Stromal cell of bone marrow (primary cell): Measurements from ENCODE around the gene R3HDML.
"Not testable (repeated sequence)": the region's sequence is repeated elsewhere in the genome, so short reads cannot be mapped to it uniquely, and the experiment has no call there.

Experiments
- DNase-seq: peaks from one replicate; pipeline ENCODE4 v3.0.0-alpha.2; 2012; ENCODE audit warnings: low read depth

R3HDML gene

DNA sequence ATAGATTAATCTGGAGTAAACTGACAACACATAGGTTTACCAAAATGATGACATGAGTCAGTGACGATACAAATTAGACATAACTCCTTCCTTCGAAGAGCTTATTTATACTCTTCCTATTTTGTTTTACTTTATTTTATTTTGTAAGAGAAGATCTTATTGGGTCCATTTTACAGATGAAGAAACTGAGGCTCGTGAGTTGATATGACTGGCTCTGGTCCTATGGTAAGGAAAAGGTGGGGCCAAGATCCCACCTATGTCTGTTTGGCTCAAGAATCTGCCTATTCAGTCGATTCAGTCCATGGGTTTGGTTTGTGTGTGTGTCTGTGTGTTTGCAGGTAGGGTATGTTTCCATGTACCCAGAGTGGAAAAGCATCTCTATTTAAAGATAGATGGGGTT, 8.4 kb upstream of the R3HDML start:
- DNase-seq = no peak

DNA sequence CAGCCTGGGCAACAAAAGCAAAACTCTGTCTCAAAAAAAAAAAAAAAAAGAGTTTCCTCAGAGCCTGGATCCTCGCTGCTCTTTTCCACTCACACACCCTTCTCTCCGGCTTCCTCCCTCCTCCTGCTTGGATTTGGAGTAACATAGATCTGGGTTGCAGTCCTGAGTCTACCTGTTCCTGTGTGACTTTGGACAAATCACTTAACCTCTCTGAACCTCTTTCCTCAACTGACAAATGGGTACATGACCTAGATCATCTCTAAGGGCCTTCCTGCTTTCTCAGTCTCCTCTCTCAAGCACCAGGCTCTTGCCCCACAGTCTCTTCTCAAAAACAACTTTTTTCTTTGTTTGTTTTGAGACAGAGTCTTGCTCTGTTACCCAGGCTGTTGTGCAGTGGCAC, 5.6 kb upstream of the R3HDML start:
- no peak for DNase-seq

DNA sequence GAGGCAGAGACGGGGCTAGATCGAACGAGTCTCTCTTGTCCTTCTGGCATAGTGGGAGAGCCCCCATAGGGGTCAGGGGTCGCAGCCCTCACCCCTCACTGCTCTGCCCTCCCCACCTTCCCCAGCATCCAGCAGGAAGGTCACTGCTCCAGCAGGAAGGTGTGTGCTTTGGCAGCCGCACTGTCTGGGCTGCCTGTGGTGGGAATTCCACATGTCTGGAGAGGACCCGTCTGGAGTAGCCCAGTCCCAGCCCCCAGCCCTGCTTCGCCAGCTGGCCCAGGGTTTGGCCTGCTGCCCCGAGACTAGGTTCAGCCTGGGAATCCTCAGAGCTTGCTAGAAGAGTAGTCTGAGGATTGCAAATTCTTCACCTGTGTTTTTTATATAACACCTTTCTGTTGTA, 2.5 kb upstream of the R3HDML start:
- no peak for DNase-seq

DNA sequence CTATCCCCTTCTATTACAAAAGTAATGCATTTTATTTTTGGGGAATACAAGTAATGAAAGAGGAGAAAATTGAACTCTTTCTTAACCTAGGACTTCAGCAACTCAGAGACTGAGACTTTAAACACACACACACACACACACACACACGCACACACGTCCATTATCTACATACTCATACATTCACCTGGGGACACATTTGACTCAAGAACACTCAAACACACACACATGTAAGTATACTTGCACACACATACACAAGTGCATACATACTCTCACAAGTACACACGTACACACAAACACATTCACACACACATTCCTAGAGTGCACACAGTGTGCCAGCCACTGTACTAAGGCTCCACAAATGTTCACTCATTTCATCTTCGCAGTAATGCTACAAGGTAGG, 2.1 kb upstream of the R3HDML start:
- no peak for DNase-seq

DNA sequence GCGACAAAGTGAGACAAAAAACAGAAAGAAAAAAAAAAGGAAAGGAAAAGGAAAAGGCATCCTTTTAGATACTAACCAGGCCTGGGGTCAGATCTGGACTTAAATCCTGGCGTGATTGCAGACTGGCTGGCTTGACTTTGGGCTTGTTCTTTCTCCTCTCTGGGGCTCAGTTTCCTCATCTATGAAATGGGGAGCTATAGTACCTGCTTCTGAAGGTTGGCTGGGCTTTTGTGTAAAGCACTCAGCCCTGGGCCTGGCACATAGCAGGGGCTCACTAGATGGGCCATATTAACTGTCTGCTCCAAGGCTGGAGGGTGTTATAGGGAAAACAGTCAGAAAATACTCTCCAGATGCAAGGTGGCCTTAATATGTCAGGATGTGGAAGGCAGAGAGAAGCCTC, 1.2 kb upstream of the R3HDML start:
- no peak for DNase-seq

DNA sequence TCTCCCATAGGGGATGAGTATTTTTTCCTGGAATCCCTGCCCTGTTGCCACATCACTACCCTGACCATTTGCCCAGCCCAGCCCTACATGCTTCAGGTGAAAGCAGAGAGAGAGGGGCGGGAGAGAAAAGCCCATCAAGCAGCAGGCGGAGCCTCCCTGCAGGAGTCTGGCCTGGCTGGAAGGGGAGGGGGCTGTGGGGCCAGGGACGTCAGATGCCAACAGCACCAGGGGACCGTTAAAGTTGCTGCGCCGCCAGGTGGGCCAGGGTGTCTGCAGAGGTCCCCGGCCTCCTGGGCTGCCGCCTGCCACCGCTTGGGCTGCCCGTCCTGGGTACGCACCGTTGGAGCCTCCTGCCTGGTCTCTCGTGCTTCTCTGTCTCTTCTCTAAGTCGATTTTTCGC, 757 bp upstream of the R3HDML start:
- DNase-seq = no peak

DNA sequence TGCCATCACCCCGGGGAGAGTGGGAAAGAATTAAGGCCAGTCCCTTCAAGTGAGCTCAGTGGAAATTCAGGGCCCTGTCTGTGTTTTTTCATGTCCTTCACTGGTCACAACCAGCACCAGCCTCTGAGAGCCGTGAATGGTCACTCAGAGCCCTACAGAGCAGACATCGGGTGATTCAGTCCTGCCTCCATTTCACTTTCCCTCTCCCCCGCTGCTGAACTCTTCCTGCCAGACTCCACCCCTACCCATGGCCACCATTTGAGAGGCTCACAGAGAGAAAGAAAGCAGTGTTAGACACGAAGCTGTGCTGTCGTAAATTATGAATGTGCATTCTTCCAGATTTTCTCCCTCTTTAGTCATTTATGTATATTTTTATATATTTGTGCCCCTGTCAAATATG, 5.4 kb downstream of the R3HDML start:
- peak; percentile 28 for DNase-seq

DNA sequence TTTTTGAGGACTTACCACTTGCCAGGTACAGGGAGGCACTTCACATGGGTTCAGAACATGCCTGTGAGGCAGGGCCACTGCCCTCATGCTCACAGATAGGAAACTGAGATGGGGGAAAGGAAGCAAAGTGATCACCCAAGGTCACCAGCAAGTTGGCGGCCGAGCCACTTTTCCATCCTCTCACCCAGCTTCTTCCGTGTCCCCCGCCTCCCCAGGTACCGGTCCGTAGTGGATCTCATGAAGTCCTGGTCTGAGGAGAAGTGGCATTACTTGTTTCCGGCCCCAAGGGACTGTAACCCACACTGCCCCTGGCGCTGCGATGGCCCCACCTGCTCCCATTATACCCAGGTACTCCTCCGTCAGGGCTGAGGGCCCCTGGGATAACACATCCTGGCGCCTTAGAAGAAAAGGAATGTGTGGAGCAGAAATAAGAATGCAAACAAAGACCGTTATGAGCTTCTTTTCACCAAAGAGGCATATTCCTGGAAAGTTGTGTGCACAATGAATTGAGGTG, 6.4 kb downstream of the R3HDML start:
- DNase-seq = no peak

DNA sequence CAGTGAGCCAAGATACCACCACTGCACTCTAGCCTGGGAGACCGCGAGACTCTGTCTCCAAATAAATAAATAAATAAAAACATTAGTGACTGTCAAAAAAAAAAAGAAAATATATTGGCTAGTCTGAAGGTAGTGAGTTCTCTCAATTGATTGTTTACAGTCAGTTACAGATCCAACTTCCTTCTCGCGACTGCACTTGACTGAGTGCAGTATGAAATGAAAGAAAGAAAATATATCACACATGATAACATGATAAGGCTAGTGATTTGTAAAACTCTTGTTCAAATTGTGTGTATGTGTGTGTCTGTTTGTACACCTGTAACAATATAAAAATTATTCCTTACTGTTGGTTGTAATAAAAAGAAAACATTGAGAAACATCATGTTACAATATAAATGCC, 7.9 kb downstream of the R3HDML start:
- no peak for DNase-seq

DNA sequence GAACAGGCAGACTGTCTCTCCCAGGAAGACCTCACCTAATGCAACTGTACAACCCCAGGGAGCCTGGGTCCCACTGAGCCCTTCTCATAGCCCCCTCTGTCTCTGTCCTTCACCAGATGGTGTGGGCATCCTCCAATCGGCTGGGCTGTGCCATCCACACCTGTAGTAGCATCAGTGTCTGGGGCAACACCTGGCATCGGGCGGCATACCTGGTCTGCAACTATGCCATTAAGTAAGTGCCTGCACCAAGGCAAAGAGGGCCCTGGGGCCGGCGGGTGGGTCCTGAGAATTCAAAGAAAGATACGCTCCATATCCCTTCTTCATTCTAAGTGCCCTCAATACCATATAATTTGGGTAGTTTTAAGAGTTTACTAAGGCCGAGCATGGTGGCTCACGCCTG, 8.3 kb downstream of the R3HDML start:
- no peak for DNase-seq

DNA sequence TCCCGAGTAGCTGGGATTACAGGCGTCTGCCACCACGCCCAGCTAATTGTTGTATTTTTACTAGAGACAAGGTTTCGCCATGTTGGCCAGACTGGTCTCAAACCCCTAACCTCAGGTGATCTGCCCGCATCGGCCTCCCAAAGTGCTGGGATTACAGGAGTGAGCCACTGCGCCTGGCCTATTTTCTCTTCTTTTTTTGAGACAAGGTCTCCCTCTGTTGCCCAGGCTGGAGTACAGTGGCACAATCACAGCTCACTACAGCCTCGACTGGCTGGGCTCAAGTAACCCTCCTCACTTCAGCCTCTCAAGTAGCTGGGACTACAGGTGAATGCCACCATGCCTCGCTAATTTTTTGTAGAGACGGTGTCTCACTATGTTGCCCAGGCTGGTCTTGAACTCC, 9.1 kb downstream of the R3HDML start:
- not testable (repeated sequence) for DNase-seq

DNA sequence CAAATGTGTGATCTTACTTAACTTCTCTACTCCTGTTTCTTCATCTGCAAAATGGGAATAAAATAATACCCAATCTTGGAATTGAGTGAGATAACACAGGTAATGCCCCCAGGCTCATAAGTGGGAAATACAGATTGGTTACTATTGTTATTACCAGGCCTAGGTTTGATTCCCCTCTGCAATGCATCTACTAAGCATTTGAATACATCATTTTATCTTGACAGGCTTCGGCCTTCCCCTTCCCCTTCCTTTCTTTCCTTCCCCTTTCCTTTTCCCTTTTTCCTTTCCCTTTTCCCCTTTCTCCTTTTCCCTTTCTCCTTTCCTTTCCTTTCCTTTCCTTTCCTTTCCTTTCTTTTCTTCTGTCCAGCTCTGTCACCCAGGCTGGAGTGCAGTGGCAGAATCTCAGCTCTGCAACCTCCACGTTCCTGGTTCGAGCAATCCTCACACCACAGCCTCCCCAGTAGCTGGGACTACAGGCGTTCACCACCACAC, 11.4 kb downstream of the R3HDML start:
- DNase-seq = no peak

DNA sequence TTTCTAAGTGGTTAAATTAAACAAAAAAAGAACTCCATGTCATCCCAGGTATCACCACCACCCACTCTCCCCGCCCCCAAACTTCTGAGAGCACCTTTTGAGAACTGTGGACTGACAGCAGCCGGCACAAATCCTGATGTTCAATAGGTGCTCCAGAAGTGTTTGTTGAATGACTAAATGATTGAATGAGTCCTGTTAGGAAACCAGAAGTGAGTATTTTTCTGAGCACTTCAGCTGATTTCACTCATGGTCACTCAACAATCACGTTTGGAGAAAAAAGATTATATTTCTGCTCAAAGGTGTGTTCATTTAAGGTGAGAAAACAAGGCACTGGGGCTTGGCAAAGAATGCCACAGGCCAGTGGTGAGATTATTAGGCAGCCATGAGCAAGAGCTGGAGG, 12.5 kb downstream of the R3HDML start:
- DNase-seq = no peak

DNA sequence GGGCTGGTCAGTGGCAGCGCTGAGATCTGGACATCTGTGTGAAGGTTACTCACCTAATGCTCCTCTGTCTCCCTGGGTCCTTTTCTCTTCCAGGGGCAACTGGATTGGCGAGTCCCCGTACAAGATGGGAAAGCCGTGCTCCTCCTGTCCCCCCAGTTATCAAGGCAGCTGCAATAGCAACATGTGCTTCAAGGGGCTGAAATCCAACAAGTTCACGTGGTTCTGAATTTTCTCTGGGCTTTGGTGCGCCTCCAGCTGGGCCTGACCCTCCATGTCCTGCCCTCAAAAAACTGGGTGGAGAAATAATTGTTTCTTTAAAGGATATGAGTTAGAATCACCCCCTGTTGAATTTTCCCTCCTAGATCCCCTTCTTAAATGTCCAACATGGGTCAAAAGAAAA, 13.7 kb downstream of the R3HDML start:
- no peak for DNase-seq

DNA sequence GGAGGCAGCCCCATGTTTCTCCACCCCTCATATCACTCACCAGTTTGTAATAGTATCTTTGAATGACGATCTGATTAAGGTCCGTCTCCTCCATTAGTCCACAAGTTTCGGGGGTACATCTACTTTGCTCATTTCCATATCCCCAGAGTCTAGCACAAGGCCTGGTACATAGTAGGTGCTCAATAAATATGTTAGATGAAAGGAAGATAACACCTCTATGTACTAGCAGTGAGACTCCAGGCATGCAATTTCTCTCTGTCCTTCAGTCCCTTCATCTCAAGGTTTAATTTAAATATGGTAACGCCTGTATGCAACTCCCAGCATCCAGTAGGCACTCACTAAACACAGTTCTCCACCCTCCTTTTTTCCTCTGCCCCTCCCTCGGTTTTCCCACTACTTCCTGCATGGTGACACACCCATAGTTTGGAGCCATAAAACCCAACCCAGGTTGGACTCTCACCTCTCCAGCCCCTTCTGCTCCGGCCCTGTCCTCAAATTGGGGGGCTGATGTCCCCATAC, 18.2 kb downstream of the R3HDML start:
- no peak for DNase-seq

DNA sequence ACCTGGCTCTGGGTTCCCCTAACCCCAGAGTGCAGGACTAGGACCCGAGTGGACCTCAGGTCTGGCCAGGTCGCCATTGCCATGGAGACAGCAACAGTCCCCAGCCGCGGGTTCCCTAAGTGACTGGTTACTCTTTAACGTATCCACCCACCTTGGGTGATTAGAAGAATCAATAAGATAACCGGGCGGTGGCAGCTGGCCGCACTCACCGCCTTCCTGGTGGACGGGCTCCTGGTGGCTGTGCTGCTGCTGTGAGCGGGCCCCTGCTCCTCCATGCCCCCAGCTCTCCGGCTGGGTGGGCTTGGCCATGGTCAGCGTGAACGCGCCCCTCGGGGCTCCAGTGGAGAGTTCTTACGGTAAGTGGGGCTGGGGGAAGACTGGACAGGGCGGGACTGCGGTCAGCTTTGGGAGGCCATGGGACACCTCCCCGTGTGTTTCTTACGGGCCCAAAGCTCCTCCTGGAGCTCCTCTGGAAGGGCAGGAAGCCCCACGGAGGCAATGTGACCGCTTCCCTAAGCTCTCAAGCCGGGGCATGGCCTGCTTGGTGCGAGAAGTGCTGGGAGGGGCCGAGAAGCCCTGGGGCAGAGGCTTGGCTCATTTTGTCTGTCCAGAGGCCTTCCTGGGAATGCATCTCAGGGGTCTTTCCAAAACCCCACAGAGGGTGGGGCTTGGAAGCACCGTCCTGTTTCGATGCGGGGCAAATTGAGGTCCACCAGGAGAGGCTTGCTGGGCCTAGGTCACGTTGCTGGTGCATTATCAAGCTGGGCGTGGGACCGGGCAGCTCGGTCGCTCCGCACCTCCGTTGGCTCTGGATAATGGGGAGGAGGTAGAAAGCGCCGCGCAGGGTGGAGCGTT, 18.9 kb downstream of the R3HDML start, which contains the start of gene HNF4A:
TSS of gene HNF4A (plus strand) at position 202 of the 855 bp plus-strand sequence. CDS start at position 308, 106 bp downstream.
- no peak for DNase-seq

DNA sequence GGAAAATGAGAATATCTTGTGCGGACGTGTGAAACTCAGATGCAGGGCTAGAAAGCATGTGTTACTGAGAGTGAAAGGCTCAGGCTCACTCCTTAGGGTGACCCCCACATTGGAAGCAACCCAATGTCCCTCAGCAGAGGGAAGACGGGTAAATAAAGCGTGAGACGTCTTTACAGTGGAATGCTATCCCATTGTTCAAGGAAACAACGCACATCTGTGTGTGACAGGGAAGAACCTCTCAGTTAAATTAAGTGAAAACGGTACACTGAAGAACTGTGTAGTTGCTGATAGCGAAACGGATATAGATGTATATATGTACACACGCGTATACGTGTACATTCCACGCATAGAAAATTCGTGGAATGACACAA, 19.5 kb downstream of the R3HDML start:
- no peak for DNase-seq

DNA sequence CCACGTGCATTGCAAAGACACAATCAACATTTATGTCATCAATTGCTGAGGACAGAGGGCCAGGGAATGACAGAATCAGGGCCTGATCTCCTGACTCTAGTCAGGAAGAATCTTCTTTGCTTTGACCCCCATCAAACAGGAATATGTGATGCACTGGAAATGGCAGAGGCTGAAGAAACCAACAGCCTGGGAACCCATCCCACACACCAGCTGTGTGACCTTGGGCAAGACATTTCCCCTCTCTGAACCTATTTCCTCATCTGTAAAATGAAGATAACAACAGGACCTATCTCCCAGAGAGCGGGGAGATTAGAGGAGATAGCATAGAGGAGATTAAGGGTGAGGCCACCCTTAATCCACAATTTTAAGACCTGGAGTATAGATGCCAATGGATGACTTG, 20.2 kb downstream of the R3HDML start:
- DNase-seq = no peak

DNA sequence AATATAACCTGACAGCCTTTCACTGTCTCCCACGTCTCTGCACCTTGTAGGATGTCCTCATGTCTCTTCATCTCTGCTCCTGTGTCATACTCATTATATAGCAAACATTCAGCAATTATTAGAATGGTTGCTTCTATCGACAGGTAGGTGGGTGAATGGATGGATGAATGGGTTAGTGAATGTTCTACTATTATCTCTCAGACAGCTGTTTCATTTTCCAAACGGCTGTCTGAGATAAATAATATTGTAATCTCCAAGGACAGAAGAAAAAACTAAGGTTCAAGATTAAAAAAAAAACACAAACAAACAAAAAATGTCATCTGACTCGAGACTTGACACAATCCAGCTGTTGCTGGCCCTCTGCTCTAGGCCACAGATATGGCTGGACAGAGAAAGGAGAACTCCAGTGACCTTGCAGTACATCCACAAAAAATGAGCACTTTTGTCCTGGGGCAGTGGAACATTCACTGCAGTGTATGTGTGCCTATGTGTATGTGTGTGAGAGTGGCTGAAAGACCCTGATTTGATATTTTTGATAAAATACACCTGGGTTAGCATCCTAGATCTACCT, 20.8 kb downstream of the R3HDML start:
- DNase-seq = no peak

DNA sequence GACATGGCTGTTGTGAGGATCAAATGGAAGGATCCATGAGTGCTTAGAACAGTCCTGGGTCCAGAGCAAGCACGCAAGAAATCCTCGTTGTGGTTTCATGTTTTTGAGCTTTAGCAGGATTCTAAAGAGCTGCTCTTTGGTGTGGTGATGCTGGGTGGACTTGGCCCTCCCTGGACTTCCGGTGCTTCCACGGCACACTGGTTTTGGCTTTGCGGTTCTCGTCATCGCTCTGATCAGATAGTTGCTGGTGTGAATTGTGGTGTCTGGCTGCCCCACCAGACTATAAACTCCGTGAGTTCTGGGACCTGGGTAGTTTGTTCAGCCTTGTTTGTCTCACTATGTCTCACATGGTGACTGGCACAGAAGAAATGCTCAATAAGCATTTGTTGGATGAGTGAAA, 21.9 kb downstream of the R3HDML start:
- no peak for DNase-seq

DNA sequence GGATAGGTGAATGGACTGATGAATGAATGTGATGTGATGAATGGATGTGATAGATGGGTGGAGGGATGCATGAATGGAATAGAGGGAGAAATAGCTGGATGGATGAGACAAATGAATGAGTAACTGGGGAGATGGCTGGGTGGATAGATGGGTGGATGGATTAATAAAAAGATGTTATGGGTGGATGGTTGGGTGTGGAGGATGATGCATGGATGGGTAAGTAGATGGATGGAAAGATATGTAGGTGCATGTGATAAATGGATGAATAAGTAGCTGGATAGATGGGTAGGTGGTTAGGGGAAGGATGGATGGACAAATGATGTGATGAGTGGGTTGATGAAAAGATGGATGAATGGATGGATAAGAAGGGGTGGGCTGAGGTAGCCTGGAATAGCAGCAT, 23.4 kb downstream of the R3HDML start:
- no peak for DNase-seq

DNA sequence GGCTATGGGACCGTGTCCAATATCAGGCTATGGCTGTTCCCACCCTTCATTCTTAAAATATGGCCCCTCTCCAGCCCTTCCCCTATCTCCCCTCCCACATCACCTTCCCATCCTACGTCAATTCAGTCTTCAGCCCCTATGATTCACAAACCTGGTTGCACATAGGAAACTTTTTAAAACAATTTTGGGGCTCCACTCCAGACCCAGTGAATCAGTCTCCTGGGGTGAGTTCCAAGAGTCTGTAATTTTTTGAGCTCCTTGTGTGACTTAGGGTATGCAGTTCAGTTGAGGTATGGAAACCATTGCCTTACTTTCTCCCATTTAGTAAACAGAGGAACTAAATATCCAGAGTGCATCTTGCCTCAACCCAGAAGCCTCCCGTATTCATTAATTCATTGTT, 24.2 kb downstream of the R3HDML start:
- peak; percentile 16 for DNase-seq

DNA sequence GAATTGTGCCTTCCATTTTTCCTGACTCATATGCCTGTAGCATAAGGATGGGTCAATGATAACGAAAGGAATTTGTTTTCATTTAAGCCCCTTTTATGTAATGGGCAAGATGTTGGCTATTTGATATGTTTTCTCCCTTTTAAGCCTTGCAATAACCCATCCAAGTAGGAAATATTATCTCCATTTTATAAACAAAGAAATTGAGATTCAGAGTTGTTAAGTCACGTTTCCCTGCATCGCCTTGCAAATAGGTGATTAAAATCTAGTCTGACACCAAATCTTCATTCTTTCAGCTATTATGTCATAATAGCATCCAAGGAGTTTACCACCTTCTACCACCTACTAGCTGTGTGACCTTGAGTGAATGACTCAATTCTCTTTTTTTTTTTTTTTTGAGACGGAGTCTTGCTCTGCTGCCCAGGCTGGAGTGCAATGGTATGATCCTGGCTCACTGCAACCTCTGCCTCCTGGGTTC, 25.7 kb downstream of the R3HDML start:
- no peak for DNase-seq
